ENCODE data around the gene DARS1.
"Not testable (repeated sequence)": the region's sequence is repeated elsewhere in the genome, so short reads cannot be mapped to it uniquely, and the experiment has no call there.

The DARS1 gene

DNA sequence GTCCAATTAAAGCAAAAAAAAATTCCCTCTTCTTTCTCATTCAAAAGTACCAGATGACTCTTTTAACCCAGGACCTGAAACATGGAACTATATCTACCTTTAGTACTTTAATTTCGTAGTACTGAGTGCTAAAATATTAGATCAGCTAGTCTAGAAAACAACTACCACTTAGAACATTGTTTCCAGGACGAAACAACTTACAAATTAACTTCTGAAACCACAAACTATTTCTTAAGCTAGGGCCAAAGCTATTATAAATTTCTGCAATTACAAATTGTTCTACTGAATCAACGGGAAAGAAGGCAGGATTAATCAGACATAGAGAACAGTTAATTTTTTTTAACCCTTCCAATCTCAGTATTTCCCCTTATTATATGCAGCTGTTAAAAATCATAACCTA is 39.9 kb downstream of the DARS1 start:
- no peak for DNase-seq (ENCODE audit: low spot score)

DNA sequence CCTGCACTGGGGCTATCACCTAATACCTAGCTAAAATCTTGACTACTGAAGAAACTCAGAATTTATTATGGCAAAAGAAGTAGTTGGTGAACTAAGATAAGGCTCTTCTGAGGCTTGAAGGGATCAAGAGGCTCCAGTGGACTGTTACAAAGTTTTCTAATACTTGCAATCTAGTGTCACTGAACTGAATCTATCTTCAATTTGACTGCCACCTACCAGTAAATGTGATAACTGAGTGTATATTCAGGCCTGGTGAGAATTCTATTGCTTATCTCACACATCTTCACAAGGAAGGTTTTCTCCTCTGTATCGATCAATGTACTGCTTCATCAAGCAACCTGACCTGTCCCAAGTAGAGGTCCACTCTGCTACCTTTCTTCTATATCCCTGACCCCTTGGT is 40.8 kb downstream of the DARS1 start:
- DNase-seq (ENCODE audit: low spot score) = no peak

DNA sequence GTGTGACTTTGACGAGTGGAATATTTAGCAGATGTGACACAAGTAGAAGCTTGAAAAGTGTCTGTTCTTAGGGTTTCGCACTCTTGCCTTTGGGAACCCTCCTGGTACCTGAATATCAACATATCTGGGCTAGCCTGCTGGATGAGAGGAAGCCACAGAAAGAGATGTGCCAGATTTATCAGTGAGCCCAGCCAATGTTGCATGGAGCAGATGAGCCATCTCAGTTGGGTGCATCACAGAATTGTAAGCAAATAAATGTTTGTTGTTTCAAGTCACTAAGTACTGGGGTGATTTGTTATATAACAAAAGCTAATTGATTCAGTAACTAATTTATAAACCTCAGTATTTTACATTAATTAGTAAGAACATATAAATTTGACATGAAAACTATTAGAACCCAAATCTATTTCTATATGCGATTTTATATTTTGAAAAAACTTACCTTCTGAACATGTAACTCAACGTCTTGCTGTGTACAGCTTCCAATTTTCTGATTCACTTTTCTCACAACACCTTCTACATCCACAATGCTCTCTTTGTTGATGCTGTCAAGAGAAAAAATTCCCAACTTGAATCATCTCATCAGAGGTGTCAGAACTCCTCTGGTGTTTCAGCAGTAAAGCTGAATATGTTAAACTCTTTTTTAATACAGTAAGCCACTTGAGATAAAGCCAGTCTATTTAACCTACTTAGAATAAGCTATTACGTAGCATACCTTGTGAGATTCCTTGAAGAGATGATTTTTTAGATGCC is 42.3 kb downstream of the DARS1 start:
- DNase-seq (ENCODE audit: low spot score) = no peak

DNA sequence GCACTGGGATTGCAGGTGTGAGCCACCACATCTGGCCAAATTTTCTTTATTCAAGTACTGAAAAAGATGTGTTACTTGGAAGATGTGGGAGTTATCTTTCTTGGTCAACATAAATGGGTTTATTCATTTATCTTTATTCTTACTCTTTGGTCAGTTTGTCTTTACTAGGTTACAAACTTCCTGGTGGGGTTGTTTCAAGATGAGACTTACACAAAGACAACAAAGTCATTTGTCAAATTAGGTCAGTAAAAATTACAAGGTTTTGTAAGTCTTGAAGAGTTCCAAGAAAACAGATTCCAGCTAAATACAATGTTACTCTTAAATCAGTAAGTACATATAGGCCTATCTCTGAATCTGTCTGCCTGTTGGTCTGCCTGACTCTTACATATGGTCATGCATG is 48.9 kb downstream of the DARS1 start:
- DNase-seq (ENCODE audit: low spot score) = no peak

DNA sequence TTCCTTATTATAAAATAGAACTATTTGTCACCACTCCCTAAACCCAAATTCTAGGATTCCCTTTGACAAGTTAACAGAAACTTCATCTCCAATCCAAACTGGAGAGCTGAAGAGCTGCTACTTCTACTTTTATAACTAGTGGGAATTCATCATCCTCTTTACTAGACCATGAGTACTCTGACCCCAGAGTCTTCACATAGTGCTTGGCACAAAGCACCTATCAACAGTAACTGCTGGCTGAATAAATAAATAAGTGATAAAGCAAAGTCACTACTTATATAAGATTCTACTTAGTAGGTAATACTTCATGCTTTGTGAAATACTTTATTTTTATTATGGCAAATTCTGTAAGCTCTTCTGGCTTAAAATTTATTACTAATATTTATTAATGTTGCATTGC is 49.5 kb downstream of the DARS1 start:
- DNase-seq (ENCODE audit: low spot score) = no peak

DNA sequence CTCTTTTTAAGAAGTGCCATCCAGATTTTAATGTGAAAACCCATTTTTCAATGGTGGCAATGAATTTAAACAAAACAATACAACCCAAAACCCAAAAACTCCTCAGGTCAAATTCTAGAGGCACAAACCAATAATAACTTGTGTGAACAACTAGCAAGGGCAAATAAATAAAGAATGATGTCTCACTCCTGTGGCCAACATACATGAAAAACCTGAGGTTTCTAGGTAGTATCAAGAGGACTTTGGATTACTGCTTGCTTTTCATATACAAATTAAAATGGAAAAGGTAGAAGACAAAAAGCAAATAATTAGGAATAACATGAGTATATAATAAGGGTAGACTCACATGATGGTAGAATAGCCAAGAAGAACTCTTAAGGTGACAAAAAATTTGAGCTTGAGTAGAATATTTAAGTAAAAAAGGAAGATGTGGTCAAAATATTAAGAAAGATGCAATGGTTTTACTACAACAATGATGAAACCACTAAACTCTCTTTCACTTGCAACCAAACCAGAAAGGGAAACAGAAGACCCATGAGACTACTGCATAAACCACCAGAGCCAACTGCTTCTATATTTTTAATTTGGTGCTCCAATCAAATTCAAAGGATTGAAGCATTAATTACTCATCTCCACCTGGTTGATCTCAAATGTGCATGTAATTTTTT is 53.5 kb downstream of the DARS1 start:
- no peak for DNase-seq (ENCODE audit: low spot score)

DNA sequence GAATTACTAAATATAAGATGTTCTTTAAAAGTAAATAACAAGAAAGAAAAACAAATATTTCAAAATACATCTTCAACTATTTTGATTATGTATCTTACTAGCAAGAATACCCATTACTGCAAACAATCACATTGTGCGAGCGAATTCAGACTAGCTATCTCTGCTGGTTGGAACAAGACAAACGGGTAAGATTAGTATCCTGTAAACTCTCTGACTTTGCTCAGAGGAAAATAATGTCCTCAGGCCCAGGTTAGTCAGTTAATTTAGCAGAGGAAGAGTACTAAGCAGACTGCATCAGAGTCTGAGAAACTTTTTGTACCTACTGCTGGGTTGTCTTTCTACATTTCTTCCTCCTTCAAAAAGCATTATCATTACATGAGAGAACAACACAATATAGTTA is 58.8 kb downstream of the DARS1 start:
- no peak for DNase-seq (ENCODE audit: low spot score)

DNA sequence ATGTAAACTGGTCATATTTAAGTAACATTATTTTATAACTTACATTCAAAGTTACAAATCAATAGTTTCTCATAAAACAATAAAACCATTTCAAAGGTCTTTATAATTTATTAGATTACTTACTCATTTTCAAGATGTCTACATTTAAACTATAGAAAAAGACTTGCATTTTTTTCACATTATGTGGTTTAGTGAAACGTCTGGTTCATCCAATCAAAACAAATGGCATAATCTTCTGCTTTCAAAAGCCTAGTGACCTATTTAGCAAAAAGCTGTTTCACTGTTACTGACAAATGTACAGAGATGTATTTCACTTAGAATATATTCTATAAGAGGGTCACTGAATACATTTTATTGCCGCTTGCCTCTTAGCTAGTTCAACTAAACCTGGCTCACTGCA is 59.9 kb downstream of the DARS1 start:
- DNase-seq (ENCODE audit: low spot score) = no peak

DNA sequence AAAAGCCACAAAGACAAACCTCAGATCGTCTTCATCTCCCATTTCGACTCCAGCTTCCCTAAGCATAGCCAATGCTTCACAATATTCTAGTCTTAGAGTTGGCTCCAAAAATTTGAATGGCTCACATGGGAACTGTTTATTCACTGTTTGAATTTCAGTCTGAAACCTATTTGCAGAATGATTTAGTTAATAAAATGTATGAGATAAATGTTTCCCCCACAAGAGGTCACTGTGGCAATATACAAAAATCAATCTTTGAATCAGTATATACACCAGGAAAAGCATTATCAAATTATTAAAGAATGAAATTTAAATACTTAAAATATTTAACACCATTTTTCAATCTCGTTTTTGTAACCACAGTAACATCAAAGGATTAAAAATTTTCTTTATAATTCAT is 69.2 kb downstream of the DARS1 start:
- DNase-seq (ENCODE audit: low spot score) = no peak

DNA sequence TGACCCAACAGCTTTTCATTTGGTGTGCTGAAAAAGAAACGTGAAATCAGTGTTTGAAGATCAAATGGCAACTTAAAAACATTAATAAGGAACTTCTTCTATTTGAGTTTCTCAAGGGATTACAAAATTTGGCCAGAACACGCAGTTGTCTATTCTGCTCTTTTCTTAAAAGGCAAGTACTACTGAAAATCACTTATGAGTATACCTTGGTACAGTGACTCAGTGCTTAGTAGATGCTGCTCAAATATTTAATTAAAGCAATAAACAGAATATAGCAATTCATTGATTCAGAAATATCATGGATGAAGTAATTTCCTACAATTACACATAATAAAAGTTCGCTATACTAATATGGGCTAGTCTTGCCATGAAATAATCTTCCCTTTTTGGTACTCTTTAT is 70.9 kb downstream of the DARS1 start:
- DNase-seq (ENCODE audit: low spot score) = no peak

DNA sequence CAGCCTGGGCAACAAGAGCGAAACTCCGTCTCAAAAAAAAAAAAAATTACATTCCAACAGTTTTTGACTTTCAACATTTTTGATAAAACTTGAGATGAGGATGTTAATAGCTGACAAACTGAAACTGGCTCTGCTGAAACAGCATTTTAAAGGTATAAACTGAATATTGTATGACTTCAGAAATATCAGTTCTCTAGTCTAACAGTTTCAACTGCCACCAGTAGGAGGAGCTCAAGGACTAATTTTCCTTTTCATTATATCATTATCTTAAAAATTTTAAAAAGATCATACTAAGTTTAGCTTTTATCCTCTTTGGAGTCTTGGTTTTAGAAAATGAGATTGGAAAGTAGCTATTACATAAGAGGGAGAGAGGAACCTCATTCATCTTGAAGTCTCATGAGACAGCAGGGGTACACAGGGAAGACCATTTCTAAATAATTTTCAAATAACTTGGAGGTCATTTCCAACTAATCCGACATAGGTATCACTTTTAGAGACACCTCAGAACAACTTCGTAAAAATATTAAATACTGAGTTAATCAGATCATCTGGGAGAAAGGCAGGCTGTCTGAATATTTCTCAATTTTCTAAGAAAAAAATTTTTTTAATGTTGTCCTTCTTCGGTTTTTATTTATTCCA is 71.6 kb downstream of the DARS1 start:
- DNase-seq (ENCODE audit: low spot score) = peak; percentile 37

DNA sequence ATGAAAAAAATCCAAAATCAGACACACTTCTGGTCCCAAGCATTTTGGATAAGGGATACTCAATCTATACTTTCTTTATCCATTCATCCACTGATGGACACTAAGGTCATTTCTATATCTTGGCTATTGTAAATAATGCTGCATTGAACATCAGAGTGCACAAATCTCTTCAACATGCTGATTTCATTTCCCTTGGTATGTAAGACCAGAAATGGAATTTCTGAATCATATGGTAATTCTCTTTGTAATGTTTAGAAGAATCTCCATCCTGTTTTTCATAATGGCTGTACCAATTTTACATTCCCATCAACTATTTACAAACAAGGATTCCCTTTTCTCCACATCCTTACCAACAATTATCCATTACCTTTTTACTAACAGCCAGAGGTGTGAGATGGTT is 75.5 kb downstream of the DARS1 start:
- no peak for DNase-seq (ENCODE audit: low spot score)

DNA sequence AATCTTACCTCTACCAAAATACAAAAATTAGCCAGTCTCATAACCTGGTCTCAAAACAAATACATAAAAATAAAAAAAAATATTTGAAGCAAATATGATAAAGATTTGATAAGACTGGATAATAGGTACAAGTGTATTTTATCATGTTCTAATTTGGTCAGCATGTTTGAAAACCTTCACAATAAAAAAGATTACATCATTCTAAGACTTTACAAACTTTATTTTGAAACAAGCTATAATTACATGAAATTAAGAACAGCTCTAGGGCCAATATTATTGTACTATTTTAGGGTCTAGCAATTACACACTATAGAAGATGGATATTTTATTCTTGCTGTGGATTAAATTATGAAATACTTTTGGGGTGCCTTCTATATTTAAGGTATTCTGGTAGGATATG is 79.7 kb downstream of the DARS1 start:
- DNase-seq (ENCODE audit: low spot score) = no peak

DNA sequence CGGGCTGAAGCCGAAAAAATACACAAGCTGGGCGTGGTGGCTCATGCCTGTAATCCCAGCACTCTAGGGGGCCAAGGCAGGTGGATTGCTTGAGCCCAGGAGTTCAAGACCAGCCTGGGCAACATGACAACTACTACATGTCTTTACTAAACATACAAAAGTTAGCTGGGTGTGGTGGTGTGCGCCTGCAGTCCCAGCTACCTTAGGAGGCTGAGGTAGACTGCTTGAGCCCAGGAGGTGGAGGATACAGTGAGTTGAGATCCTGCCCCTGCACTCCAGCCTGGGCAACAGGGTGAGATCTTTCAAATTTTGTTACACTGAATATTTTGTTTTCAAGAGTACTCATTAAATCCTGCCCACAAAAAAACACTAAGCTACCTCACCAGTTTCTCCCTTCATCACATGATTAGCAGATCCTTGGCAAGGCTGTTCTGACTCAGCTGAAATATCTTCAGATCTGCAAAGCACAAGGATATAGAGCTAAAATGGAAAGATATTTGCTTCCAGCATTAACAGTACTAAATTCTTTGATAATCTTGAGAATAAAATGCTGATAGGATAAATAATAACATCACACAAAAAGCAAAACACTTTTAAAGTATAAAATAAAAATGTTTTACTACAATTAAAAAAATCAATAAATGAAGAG is 81.0 kb downstream of the DARS1 start:
- DNase-seq (ENCODE audit: low spot score) = no peak

DNA sequence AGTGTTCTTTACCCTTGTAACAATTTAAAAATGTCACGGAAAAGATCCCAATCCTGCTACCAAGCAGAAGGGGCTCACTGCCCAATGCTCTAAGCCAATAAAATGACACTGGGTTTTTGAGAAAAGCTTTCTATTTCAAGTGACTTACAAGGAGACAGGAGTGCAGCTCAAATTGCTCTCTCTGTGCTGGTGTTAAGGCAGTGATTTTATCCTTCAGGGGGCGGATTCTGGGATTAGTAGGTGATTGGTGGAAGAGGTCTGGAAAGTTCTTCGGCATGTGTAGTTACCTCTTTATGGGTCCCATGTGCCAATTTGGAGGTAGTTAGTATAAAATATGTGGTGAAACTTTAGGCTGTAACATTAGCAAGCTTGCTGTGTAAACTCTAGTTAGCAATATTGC is 81.8 kb downstream of the DARS1 start:
- no peak for DNase-seq (ENCODE audit: low spot score)

DNA sequence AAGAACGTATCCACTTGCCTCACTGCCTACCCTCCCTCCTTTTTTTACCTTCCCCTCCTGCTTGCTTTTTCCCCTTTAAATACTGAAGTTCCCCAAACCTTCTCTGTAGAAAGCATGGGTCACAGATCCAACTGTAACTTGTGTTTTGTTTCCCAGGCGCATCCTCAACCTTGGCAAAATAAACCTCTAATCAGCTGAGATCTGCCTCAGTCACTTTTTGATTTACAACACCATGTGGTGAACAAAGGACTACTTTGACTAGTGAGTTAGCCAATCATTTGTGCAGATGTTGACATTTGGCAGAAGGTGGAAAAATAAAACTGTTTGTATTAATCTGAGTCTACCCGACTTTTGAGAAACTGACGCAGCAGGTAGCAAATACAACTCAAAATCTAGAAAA is 85.9 kb downstream of the DARS1 start:
- DNase-seq (ENCODE audit: low spot score) = no peak

DNA sequence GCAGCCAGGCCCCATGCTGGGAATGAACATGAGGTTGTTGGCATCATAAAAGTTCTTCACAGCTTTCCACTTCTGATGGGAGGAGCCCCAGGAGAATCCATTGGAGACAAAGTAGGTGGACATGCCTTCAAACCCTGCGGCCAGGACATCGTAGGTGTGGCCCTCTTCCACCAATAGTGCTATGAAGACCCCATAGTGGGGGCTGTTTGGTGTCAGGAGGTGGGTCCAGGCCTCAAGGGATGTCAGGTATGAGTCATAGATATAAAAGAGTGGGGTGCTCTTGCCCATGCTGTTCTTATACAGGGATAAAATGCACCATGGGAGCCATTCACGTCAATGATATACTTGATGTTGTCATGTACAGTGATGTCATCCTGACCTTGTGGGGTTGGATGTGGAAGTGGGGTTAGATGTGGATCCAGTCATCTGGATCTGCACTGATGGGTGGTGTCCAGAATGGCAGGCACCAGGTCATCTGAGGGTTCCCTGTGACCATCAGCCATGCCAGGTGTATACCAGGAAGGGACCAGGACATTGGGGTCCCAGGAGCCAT is 87.1 kb downstream of the DARS1 start:
- no peak for DNase-seq (ENCODE audit: low spot score)

DNA sequence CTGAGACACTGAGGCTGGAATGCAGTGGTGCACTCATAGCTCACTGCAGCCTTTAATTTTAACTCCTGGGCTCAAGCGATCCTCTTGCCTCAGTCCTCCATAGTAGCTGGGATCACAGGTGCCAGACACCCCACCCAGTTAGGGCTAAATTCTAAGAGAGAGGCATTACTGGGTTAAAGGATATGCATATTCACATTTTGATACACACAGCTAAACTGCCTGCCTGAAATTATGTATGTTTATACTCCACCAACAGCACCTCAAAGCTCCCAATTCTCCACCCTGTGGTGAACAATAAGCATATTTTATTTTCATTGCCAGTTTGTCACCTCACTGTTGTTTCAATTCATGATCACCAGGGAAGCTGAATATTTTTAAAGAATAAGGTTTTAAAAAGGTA is 90.5 kb downstream of the DARS1 start:
- DNase-seq (ENCODE audit: low spot score) = no peak

DNA sequence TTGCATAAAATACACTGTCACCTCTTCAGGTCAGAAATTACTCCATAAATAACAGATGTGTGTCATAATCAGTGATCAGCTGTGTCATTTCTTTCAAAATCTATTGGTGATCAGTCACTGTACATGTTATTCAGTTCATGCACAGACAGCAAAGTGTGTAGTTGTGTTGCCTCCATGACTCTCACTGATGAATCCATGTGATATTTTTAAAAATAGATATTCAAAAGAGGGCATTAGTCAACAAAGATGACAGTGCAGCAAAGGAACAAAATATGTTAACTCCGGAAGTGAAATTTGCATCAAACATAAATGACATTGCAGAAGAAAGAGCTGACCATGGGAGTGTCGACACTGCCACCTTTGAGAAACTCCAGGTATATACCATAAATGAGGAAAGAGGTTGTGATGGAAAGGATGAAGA is 92.0 kb downstream of the DARS1 start:
- DNase-seq (ENCODE audit: low spot score) = no peak

DNA sequence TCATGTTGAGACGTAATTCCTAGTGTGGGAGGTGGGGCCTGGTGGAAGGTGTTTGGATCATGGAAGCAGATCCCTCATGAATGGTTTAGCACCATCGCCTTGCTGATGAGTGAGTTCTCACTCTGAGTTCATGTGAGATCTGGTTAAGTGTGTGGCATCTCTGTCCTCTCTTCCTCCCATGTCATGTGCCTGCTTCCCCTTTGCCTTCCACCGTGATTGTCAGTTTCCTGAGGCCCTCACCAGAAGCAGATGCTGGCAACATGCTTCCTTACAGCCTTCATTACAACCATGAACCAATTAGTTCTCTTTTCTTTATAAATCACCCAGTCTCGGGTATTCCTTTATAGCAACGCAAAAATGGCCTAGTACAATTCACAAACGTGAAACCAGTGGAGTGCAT is 94.6 kb downstream of the DARS1 start:
- DNase-seq (ENCODE audit: low spot score) = no peak

DNA sequence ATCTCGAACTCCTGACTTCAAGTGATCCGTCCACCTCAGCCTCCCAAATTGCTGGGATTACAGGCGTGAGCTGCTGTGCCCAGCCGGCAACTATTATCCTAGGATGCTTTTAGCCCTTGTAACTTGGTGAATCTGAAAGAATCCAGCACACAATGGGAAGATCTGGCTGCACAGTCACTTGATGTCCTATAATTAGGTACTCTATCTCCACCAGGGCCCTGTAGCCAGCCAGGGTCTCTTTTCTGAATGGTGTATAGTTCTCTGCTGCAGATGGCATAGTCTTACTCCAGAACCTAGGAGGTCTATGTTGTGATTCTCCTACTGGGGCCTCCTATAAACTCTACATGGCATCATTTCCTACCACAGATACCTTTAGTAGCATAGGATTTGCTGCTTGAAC is 95.3 kb downstream of the DARS1 start:
- DNase-seq (ENCODE audit: low spot score) = no peak

DNA sequence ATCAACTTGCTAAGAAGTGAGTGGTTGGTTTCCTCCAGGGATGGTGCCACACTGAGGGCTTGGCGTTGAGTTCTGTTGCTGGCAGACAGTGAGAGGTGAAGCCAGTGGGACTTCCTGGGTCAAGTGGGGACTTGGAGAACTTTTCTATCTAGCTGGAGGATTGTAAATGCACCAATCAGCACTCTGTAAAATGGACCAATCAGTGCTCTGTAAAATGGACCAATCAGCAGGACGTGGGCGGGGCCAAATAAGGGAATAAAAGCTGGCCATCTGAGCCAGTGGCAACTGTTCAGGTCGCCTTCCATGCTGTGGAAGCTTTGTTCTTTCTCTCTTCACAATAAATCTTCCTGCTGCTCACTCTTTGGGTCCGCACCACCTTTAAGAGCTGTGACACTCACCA is 96.8 kb downstream of the DARS1 start:
- DNase-seq (ENCODE audit: low spot score) = not testable (repeated sequence)

DNA sequence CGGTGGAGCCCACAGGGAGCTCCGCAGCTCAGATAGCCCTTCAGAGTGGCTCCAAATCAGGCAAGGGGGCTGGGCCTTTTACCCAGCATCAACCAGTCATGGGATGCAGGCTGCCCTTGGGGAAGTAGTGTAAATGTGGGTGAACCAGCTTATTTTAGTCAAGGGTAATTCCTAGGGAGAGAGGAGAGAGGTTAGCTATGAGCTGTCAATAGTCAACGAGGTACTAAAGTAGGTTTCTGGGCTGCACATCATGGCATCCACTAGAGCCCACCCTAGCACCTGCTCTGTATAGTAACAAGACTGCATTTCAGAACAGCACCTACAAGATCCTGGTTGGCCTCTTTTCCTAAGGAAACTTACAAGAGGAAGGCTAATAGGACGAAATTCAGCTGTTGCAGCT is 99.7 kb downstream of the DARS1 start:
- no peak for DNase-seq (ENCODE audit: low spot score)
